Astrocyte (in vitro differentiated cells and primary cell): Measurements from ENCODE around the gene PCDHGB6. TPM values are rescaled to one million over a fixed set of nuclear protein-coding genes. Genes with fewer than 3 reads are reported as not detected.
A peak's percentile ranks its signal among the peaks of the same experiment; 100 is the strongest.

Source experiments
- DNase-seq: peaks from one replicate; pipeline ENCODE4 v3.0.0-alpha.2; 2010; ENCODE audit warnings: low read depth
- FAIRE-seq: peaks from 2 replicates; lab custom pipeline; 2011; peaks lifted over from hg19 to GRCh38; lab: Jason Lieb, UNC
- H2AFZ ChIP-seq: 2 replicates; pipeline ENCODE4 v1.6.0; 2012; ENCODE audit warnings: low read depth, low read length, inconsistent platforms
- H3K27ac ChIP-seq: 2 replicates; pipeline ENCODE4 v1.5.1; 2011; ENCODE audit warnings: low read depth, low read length, inconsistent platforms
- H3K27me3 ChIP-seq: 2 replicates; pipeline ENCODE4 v1.6.0; 2011; ENCODE audit warnings: low read length, inconsistent platforms; ENCODE audit not compliant: insufficient read depth
- H3K36me3 ChIP-seq: 2 replicates; pipeline ENCODE4 v1.5.1; 2011; ENCODE audit warnings: low read length, inconsistent platforms; ENCODE audit not compliant: insufficient read depth
- H3K4me1 ChIP-seq: 2 replicates; pipeline ENCODE4 v1.5.1; 2011; ENCODE audit warnings: low read length, inconsistent platforms; ENCODE audit not compliant: insufficient read depth
- H3K4me2 ChIP-seq: 2 replicates; pipeline ENCODE4 v1.6.0; 2012; ENCODE audit warnings: low read length, inconsistent platforms
- H3K4me3 ChIP-seq: 2 replicates; pipeline ENCODE4 v1.5.1; 2011; ENCODE audit warnings: low read depth, mild to moderate bottlenecking, low read length, inconsistent platforms; ENCODE audit not compliant: insufficient read depth
- H3K79me2 ChIP-seq: 2 replicates; pipeline ENCODE4 v1.6.0; 2012; ENCODE audit warnings: mild to moderate bottlenecking, low read length, inconsistent platforms; ENCODE audit not compliant: insufficient read depth
- H3K9ac ChIP-seq: 2 replicates; pipeline ENCODE4 v1.6.0; 2012; ENCODE audit warnings: mild to moderate bottlenecking, low read length, inconsistent platforms
- H3K9me3 ChIP-seq: 2 replicates; pipeline ENCODE4 v1.5.1; 2012; ENCODE audit warnings: low read depth, mild to moderate bottlenecking, low read length, inconsistent platforms; ENCODE audit not compliant: insufficient read depth
- H4K20me1 ChIP-seq: 2 replicates; pipeline ENCODE4 v1.6.0; 2012; ENCODE audit warnings: low read length, inconsistent platforms; ENCODE audit not compliant: insufficient read depth
- H3K27ac Mint-ChIP-seq: one replicate; pipeline ENCODE4 v1.8.0; 2021; ENCODE audit warnings: mild to moderate bottlenecking, mixed read lengths; ENCODE audit not compliant: unreplicated experiment
- H3K27me3 Mint-ChIP-seq: one replicate; pipeline ENCODE4 v1.8.0; 2021; ENCODE audit warnings: low read depth, mixed read lengths; ENCODE audit not compliant: unreplicated experiment
- H3K36me3 Mint-ChIP-seq: one replicate; pipeline ENCODE4 v1.8.0; 2021; ENCODE audit warnings: low read depth, mixed read lengths; ENCODE audit not compliant: unreplicated experiment
- H3K4me1 Mint-ChIP-seq: one replicate; pipeline ENCODE4 v1.8.0; 2021; ENCODE audit warnings: low read depth, mixed read lengths; ENCODE audit not compliant: unreplicated experiment
- H3K4me3 Mint-ChIP-seq: one replicate; pipeline ENCODE4 v1.8.0; 2021; ENCODE audit warnings: mild to moderate bottlenecking, moderate library complexity, mixed read lengths; ENCODE audit not compliant: unreplicated experiment
- H3K9me3 Mint-ChIP-seq: one replicate; pipeline ENCODE4 v1.8.0; 2021; ENCODE audit warnings: mild to moderate bottlenecking, mixed read lengths; ENCODE audit not compliant: unreplicated experiment
- CTCF ChIP-seq: IDR thresholded peaks from 2 replicates; pipeline ENCODE4 v1.5.1; 2011; ENCODE audit warnings: low read depth, mild to moderate bottlenecking, inconsistent platforms, low read length, moderate library complexity; ENCODE audit not compliant: insufficient read depth
- EZH2 ChIP-seq: IDR thresholded peaks from 2 replicates; pipeline ENCODE4 v1.6.1; 2012; ENCODE audit warnings: mild to moderate bottlenecking, low read length, inconsistent platforms; ENCODE audit not compliant: insufficient read depth
- total RNA-seq: library from RNA; stranded (reverse); gene quantifications from 2 replicates; pipeline ENCODE4 v1.2.1, GENCODE V29; 2021

PCDHGB6 gene
- total RNA-seq, 1 donor from 2014 or later = 18.4 TPM

GRCh38 chr5:141409598-141410306 is 1.9 kb downstream of the PCDHGB6 start:
- TF ChIP-seq CTCF (no peak), EZH2 (no peak)
- no peak for DNase-seq
- Histone ChIP-seq H3K9ac (no peak overlapping the region), H3K79me2 (peaks cover 3% of the 10 kb centered on the region), H3K4me2 (no peak overlapping the region), H3K36me3 (no peaks in the 10 kb centered on the region), H3K9me3 (peaks cover 38% of the 10 kb centered on the region), H2AFZ (no peak overlapping the region), H3K27ac (no peak overlapping the region), H3K4me1 (no peaks in the 10 kb centered on the region), H3K4me3 (no peak overlapping the region), H3K27me3 (no peaks in the 10 kb centered on the region), H4K20me1 (peaks cover 3% of the 10 kb centered on the region)
- Mint-ChIP-seq H3K27ac (no peak overlapping the region), H3K4me3 (no peak overlapping the region), H3K36me3 (peaks cover 16% of the 10 kb centered on the region), H3K9me3 (peaks cover 15% of the 10 kb centered on the region), H3K4me1 (peaks cover 5% of the 10 kb centered on the region), H3K27me3 (no peaks in the 10 kb centered on the region)
- FAIRE-seq = no peak

GRCh38 chr5:141411575-141411974 is 3.8 kb downstream of the PCDHGB6 start:
- DNase-seq (no peak), FAIRE-seq (no peak)
- no peaks in the 10 kb centered on the region for H3K27me3 Mint-ChIP-seq
- H3K4me1 ChIP-seq = no peaks in the 10 kb centered on the region
- H3K4me2 ChIP-seq = no peak overlapping the region
- H3K36me3 Mint-ChIP-seq = peaks cover 18% of the 10 kb centered on the region
- no peak overlapping the region for H2AFZ ChIP-seq
- peak overlapping the region; percentile 49 for H3K27ac Mint-ChIP-seq
- H3K36me3 ChIP-seq = no peaks in the 10 kb centered on the region
- peaks cover 34% of the 10 kb centered on the region for H3K9me3 ChIP-seq
- H3K4me3 Mint-ChIP-seq = peak overlapping the region; percentile 74
- no peak overlapping the region for H3K27ac ChIP-seq
- no peak overlapping the region for H3K4me3 ChIP-seq
- H3K79me2 ChIP-seq = no peaks in the 10 kb centered on the region
- peaks cover 9% of the 10 kb centered on the region for H3K4me1 Mint-ChIP-seq
- no peak overlapping the region for H3K9ac ChIP-seq
- H3K27me3 ChIP-seq = no peaks in the 10 kb centered on the region
- peaks cover 3% of the 10 kb centered on the region for H4K20me1 ChIP-seq
- TF ChIP-seq EZH2 (no peak), CTCF (no peak)
- H3K9me3 Mint-ChIP-seq = peaks cover 13% of the 10 kb centered on the region
